HEK293 (cell line): Measurements from ENCODE around the gene XPO4.

Source experiments
- CTCF ChIP-seq: fragments of 450-650 bp; formaldehyde crosslinking; IDR thresholded peaks from 2 replicates; pipeline ENCODE4 v1.5.1; 2016; ENCODE audit warnings: missing biosample characterization, missing genetic modification characterization
- ZNF561 ChIP-seq: fragments of 450-650 bp; IDR thresholded peaks from 2 replicates; pipeline ENCODE4 v1.5.1; 2018; ENCODE audit warnings: missing biosample characterization, missing genetic modification characterization, borderline replicate concordance
- ZNF830 ChIP-seq: fragments of 450-650 bp; IDR thresholded peaks from 2 replicates; pipeline ENCODE4 v1.5.0; 2018; ENCODE audit warnings: missing biosample characterization, missing genetic modification characterization, low read depth, mild to moderate bottlenecking, moderate library complexity

- no peak for TF ChIP-seq ZNF561 (tag by site-specific recombination)
- no peak for TF ChIP-seq CTCF (tag by site-specific recombination)
- no peak for TF ChIP-seq ZNF830 (tag by site-specific recombination)
Observed at GRCh38 chr13:20812890-20813289, 89.7 kb downstream of the XPO4 start.
